ENCODE measurements around the gene GRB10.
A peak's percentile ranks its signal among the peaks of the same experiment; 100 is the strongest.
"Not testable (repeated sequence)": the region's sequence is repeated elsewhere in the genome, so short reads cannot be mapped to it uniquely, and the experiment has no call there.

Gene GRB10

GRCh38 chr7:50564640-50565558 is 217.8 kb downstream of the GRB10 start, which contains the start of gene DDC:
TSS of gene DDC (minus strand) at chr7:50565405. CDS start at chr7:50544085, 21,320 bp downstream.
- no peak for DNase-seq

- no peak for DNase-seq
Observed at GRCh38 chr7:50564171-50564570, 218.5 kb downstream of the GRB10 start.

GRCh38 chr7:50562136-50562535 is 220.6 kb downstream of the GRB10 start:
- DNase-seq = no peak

- no peak for DNase-seq
Observed at GRCh38 chr7:50560865-50561351, 221.8 kb downstream of the GRB10 start.

GRCh38 chr7:50559881-50560280 is 222.8 kb downstream of the GRB10 start:
- no peak for DNase-seq

- no peak for DNase-seq
Observed at GRCh38 chr7:50558294-50559053, 224.2 kb downstream of the GRB10 start.

- DNase-seq = no peak
Observed at GRCh38 chr7:50557099-50557498, 225.6 kb downstream of the GRB10 start.

- no peak for DNase-seq
Observed at GRCh38 chr7:50556247-50556991, 226.3 kb downstream of the GRB10 start.

GRCh38 chr7:50555594-50556140 is 227.0 kb downstream of the GRB10 start:
- no peak for DNase-seq

- DNase-seq = no peak
Observed at GRCh38 chr7:50554431-50555322, 228.0 kb downstream of the GRB10 start.

GRCh38 chr7:50553973-50554372 is 228.7 kb downstream of the GRB10 start:
- no peak for DNase-seq

GRCh38 chr7:50552921-50553320 is 229.8 kb downstream of the GRB10 start:
- no peak for DNase-seq

GRCh38 chr7:50552139-50552538 is 230.6 kb downstream of the GRB10 start:
- peak; percentile 91 for DNase-seq

- not testable (repeated sequence) for DNase-seq
Observed at GRCh38 chr7:50545613-50546012, 237.1 kb downstream of the GRB10 start.

- no peak for DNase-seq
Observed at GRCh38 chr7:50544992-50545391, 237.7 kb downstream of the GRB10 start.

GRCh38 chr7:50543776-50544442 is 238.8 kb downstream of the GRB10 start:
- DNase-seq = no peak

GRCh38 chr7:50542132-50542531 is 240.6 kb downstream of the GRB10 start:
- no peak for DNase-seq

- no peak for DNase-seq
Observed at GRCh38 chr7:50540785-50541579, 241.7 kb downstream of the GRB10 start.

All from DMS79 (cell line).